NCI-H2081 (cell line): ENCODE data around the gene MYH10.
A peak's percentile ranks its signal among the peaks of the same experiment; 100 is the strongest.

Experiments used
- DNase-seq, 2 experiments: peaks; one replicate each; lab custom pipeline; 2025; lab: John Stamatoyannopoulos, UW

MYH10 gene

GRCh38 chr17:8609910-8610309, 20.6 kb downstream of the MYH10 start:
- no peak for DNase-seq

GRCh38 chr17:8608001-8608400, 22.5 kb downstream of the MYH10 start:
- no peak for DNase-seq

- DNase-seq, result peak in 1 of 2 experiments; percentile 5
These were observed 24.1 kb downstream of the MYH10 start for GRCh38 chr17:8606401-8606800.

GRCh38 chr17:8602679-8603078, 27.8 kb downstream of the MYH10 start:
- no peak for DNase-seq

GRCh38 chr17:8599351-8600011, 31.0 kb downstream of the MYH10 start:
- DNase-seq, result no peak

- DNase-seq, result no peak
These were observed 31.6 kb downstream of the MYH10 start for GRCh38 chr17:8598913-8599312.

- DNase-seq, result no peak
These were observed 36.7 kb downstream of the MYH10 start for GRCh38 chr17:8593830-8594229.

- DNase-seq, result no peak
These were observed 37.2 kb downstream of the MYH10 start for GRCh38 chr17:8593276-8593675.

- peak in 1 of 2 experiments; percentile 10 for DNase-seq
These were observed 41.5 kb downstream of the MYH10 start for GRCh38 chr17:8588877-8589554.

- DNase-seq, result no peak
These were observed 43.8 kb downstream of the MYH10 start for GRCh38 chr17:8586766-8587165.

GRCh38 chr17:8585911-8586310, 44.6 kb downstream of the MYH10 start:
- DNase-seq, result no peak

GRCh38 chr17:8583954-8584353, 46.6 kb downstream of the MYH10 start:
- no peak for DNase-seq

- DNase-seq, result no peak
These were observed 49.4 kb downstream of the MYH10 start for GRCh38 chr17:8580952-8581658.

GRCh38 chr17:8577868-8578267, 52.7 kb downstream of the MYH10 start:
- DNase-seq, result no peak

- no peak for DNase-seq
These were observed 53.8 kb downstream of the MYH10 start for GRCh38 chr17:8576559-8577294.

- DNase-seq, result no peak
These were observed 55.8 kb downstream of the MYH10 start for GRCh38 chr17:8574687-8575086.

GRCh38 chr17:8572764-8573163, 57.8 kb downstream of the MYH10 start:
- DNase-seq, result no peak

- DNase-seq, result no peak
These were observed 66.4 kb downstream of the MYH10 start for GRCh38 chr17:8563981-8564602.

- DNase-seq, result no peak
These were observed 67.3 kb downstream of the MYH10 start for GRCh38 chr17:8563024-8563776.

- DNase-seq, result no peak
These were observed 72.4 kb downstream of the MYH10 start for GRCh38 chr17:8558144-8558543.

GRCh38 chr17:8557176-8557806, 73.2 kb downstream of the MYH10 start:
- DNase-seq, result no peak
